Keratinocyte (primary cell): ENCODE measurements around the gene GALNT9. TPM values are rescaled to one million over a fixed set of nuclear protein-coding genes. Genes with fewer than 3 reads are reported as not detected.

Experiments
- DNase-seq: peaks from one replicate; pipeline ENCODE4 v3.0.0-alpha.2; 2011; ENCODE audit warnings: low read depth, missing footprints, low spot score
- FAIRE-seq: peaks from 2 replicates; lab custom pipeline; 2011; peaks lifted over from hg19 to GRCh38; lab: Jason Lieb, UNC
- H2AFZ ChIP-seq: 2 replicates; pipeline ENCODE4 v1.6.0; 2012; ENCODE audit warnings: low read length, control low read depth, inconsistent platforms; ENCODE audit not compliant: control insufficient read depth
- H3K27ac ChIP-seq: 2 replicates; pipeline ENCODE4 v1.5.1; 2011; ENCODE audit warnings: low read length; ENCODE audit not compliant: control insufficient read depth, insufficient read depth
- H3K27me3 ChIP-seq: 3 replicates; pipeline ENCODE4 v1.6.0; 2011; ENCODE audit warnings: low read length; ENCODE audit not compliant: control insufficient read depth, insufficient read depth; ENCODE audit errors: extremely low read depth
- H3K36me3 ChIP-seq, 2 experiments: 2 replicates in 1 of 2; 3 replicates in 1 of 2; pipeline ENCODE4 v1.5.1; 2011; ENCODE audit warnings: low read length in 2 of 2, mild to moderate bottlenecking in 1 of 2; ENCODE audit not compliant: control insufficient read depth in 2 of 2, insufficient read depth in 2 of 2; ENCODE audit errors: extremely low read depth in 1 of 2
- H3K4me1 ChIP-seq: 3 replicates; pipeline ENCODE4 v1.5.1; 2011; ENCODE audit warnings: low read length; ENCODE audit not compliant: control insufficient read depth, insufficient read depth; ENCODE audit errors: extremely low read depth
- H3K4me2 ChIP-seq: 3 replicates; pipeline ENCODE4 v1.6.0; 2011; ENCODE audit warnings: low read depth, low read length; ENCODE audit not compliant: control insufficient read depth, insufficient read depth; ENCODE audit errors: extremely low read depth
- H3K4me3 ChIP-seq, 3 experiments: fragments of 200-600 bp in 1 of 3; sonication (generic) in 1 of 3; 2 replicates in 2 of 3; 3 replicates in 1 of 3; pipeline ENCODE4 v1.5.1; 2011 to 2016; ENCODE audit warnings: low read length in 3 of 3, mild to moderate bottlenecking in 3 of 3, control low read depth in 2 of 3, inconsistent platforms in 1 of 3, low read depth in 1 of 3, mixed read lengths in 1 of 3, mixed run types in 1 of 3, moderate library complexity in 1 of 3; ENCODE audit not compliant: control insufficient read depth in 2 of 3, insufficient read depth in 2 of 3; ENCODE audit errors: extremely low read depth in 1 of 3
- H3K79me2 ChIP-seq: 2 replicates; pipeline ENCODE4 v1.6.0; 2012; ENCODE audit warnings: low read length; ENCODE audit not compliant: control insufficient read depth, insufficient read depth
- H3K9ac ChIP-seq: 3 replicates; pipeline ENCODE4 v1.6.0; 2011; ENCODE audit warnings: low read length; ENCODE audit not compliant: control insufficient read depth, insufficient read depth; ENCODE audit errors: extremely low read depth
- H3K9me1 ChIP-seq: 3 replicates; pipeline ENCODE4 v1.6.0; 2011; ENCODE audit warnings: low read length; ENCODE audit not compliant: control insufficient read depth, insufficient read depth; ENCODE audit errors: extremely low read depth
- H3K9me3 ChIP-seq: 2 replicates; pipeline ENCODE4 v1.5.1; 2012; ENCODE audit warnings: low read depth, low read length; ENCODE audit not compliant: control insufficient read depth
- H4K20me1 ChIP-seq: 3 replicates; pipeline ENCODE4 v1.6.0; 2011; ENCODE audit warnings: low read length; ENCODE audit not compliant: control insufficient read depth, insufficient read depth; ENCODE audit errors: extremely low read depth
- EZH2 ChIP-seq: IDR thresholded peaks from one replicate; pipeline ENCODE4 v1.6.1; 2012; ENCODE audit warnings: inconsistent platforms, mild to moderate bottlenecking, low read length, moderate library complexity
- dilution Hi-C: fragments of 300-500 bp; cut with MboI; formaldehyde crosslinking; loops from one replicate; pipeline ENCODE4 v1.7.0; 2020; ENCODE audit warnings: low sequenced_read_pairs; ENCODE audit not compliant: extremely low pct_ligation_motif_present
- polyA plus RNA-seq, 5 experiments: library from polyadenylated mRNA; depleted of rRNA in 3 of 5; stranded (reverse) in 3 of 5; stranded (forward) in 1 of 5; unstranded in 1 of 5; fragments of >200 nt; gene quantifications; 1 replicate in 1 of 5; 2 replicates in 3 of 5; 3 replicates in 1 of 5; pipeline versions ENCODE4 v1.2.1 to v1.2.3, GENCODE V29; 2011 to 2012; ENCODE audit warnings: missing spikeins in 2 of 5, low read depth in 1 of 5, low replicate concordance in 1 of 5
- small RNA-seq, 3 experiments: library from RNA; depleted of rRNA; stranded (forward); fragments of <200 nt; gene quantifications; one replicate each; pipeline ENCODE3, GENCODE V24; 2012; ENCODE audit warnings: low read depth in 3 of 3, low replicate concordance in 1 of 3; ENCODE audit not compliant: insufficient read length in 3 of 3
- TF ChIP-seq, protein P1 (sequence below), 3 experiments: IDR thresholded peaks in 1 of 3; conservative IDR thresholded peaks in 1 of 3; optimal IDR thresholded peaks in 1 of 3; 2 replicates in 2 of 3; 3 replicates in 1 of 3; pipeline versions ENCODE3 to v1.5.1; 2011; ENCODE audit warnings: low read length in 3 of 3, mild to moderate bottlenecking in 3 of 3, moderate library complexity in 2 of 3, control low read depth in 1 of 3, inconsistent platforms in 1 of 3; ENCODE audit not compliant: insufficient read depth in 2 of 3; ENCODE audit errors: extremely low read depth in 1 of 3

GALNT9 gene
- polyA plus RNA-seq, 1 donor (not counting 4 experiments of a cell fraction or from before 2014, with no cell fraction given): not detected

DNA sequence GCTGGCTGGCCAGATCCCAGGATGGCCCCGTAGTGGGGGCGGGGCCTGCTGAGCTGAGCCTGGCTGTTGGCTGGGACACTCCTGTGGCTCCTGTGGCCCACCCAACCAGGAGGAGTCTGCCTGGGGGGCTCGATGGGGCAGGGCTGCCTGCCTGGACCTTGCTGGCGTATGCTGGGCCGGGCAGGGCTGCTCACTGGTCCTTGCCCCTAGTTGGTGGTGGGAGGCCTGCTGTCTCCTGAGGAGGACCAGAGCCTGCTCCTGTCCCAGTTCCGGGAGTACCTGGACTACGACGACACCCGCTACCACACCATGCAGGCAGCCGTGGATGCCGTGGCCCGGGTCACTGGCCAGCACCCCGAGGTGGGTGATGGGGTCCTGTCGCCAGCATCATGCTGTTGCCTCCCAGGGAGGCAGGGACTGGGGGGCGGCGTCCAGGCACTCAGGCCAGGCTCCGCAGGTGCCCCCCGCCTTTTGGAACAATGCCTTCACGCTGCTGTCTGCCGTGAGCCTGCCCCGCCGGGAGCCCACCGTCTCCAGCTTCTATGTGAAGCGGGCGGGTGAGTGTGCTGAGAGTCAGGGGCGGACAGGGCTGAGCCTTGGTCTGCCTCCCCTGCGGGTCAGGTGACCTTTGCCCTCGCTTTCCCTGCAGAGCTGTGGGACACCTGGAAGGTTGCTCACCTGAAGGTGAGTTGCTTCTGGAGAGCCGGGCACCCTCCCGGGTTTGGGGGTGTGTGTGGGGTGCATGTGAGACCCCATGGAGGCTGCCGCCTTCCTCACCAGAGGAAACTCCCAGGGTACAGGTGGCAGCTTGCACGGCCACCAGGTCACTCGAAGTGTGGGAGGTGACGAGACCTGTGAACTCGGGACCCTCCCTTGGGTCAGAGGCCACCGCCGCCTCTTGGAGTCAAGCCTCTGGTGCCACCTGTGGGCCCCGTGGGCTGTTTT, 181.7 kb downstream of the GALNT9 start:
- Histone ChIP-seq H3K9ac (no peak overlapping the region), H3K36me3 (peaks cover 0 to 3% of the 10 kb centered on the region in 2 experiments), H3K4me3 (no peak overlapping the region), H3K9me3 (no peaks in the 10 kb centered on the region), H3K9me1 (no peaks in the 10 kb centered on the region), H2AFZ (no peak overlapping the region), H3K27me3 (no peaks in the 10 kb centered on the region), H3K4me2 (no peak overlapping the region), H3K27ac (no peak overlapping the region), H4K20me1 (no peaks in the 10 kb centered on the region), H3K79me2 (peaks cover 34% of the 10 kb centered on the region), H3K4me1 (peaks cover 14% of the 10 kb centered on the region)
- no peak for FAIRE-seq
- no peak for TF ChIP-seq EZH2
- TF ChIP-seq, protein P1, sequence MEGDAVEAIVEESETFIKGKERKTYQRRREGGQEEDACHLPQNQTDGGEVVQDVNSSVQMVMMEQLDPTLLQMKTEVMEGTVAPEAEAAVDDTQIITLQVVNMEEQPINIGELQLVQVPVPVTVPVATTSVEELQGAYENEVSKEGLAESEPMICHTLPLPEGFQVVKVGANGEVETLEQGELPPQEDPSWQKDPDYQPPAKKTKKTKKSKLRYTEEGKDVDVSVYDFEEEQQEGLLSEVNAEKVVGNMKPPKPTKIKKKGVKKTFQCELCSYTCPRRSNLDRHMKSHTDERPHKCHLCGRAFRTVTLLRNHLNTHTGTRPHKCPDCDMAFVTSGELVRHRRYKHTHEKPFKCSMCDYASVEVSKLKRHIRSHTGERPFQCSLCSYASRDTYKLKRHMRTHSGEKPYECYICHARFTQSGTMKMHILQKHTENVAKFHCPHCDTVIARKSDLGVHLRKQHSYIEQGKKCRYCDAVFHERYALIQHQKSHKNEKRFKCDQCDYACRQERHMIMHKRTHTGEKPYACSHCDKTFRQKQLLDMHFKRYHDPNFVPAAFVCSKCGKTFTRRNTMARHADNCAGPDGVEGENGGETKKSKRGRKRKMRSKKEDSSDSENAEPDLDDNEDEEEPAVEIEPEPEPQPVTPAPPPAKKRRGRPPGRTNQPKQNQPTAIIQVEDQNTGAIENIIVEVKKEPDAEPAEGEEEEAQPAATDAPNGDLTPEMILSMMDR (optimal IDR thresholded peaks at IDR 0.05 in 1 of 3, IDR thresholded peaks at IDR 0.05 in 1 of 3, conservative IDR thresholded peaks at IDR 0.05 in 1 of 3; ENCODE audit: extremely low read depth in 1 of 3, insufficient read depth in 2 of 3, low read length in 3 of 3): no peak
- dilution Hi-C loops: no loop called here
- no peak for DNase-seq

DNA sequence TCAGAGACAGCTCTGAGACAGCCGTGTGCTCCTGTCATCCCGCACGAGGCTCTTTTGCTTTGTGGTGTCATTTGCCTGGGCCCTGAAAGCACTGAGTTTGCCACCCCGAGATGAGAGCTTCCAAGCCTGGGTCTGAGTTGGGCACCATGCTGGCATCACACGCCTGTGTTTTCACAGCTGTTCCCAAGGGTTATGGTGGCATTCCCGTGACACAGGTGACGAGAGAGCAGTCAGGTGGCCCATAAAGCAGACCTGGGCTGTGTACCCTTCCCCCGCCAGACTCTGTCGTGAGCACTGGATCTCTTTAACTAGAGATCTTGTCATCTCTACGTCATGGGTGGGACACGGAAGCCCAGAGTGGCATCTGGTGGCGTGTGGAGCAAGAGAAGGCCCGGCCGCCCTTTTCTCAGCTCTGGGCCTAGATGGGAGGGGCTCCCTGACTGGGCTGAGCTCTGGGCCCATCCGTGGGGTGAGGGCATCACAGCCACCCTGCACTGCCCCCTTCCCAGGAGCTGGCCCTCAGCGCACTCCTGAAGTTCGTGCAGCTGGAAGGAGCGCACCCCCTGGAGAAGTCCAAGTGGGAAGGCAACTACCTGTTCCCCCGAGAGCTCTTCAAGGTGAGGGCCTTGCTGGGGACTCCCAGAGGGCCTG, 182.5 kb downstream of the GALNT9 start:
- no peak for DNase-seq
- Histone ChIP-seq H3K9me3 (no peaks in the 10 kb centered on the region), H3K9ac (no peak overlapping the region), H3K27me3 (no peaks in the 10 kb centered on the region), H3K27ac (no peak overlapping the region), H3K79me2 (peaks cover 42% of the 10 kb centered on the region), H3K4me3 (no peak overlapping the region), H2AFZ (no peak overlapping the region), H3K36me3 (peaks cover 5% of the 10 kb centered on the region in 2 experiments), H4K20me1 (no peaks in the 10 kb centered on the region), H3K4me1 (peaks cover 16% of the 10 kb centered on the region), H3K4me2 (no peak overlapping the region), H3K9me1 (no peaks in the 10 kb centered on the region)
- FAIRE-seq: no peak
- TF ChIP-seq, protein P1 (optimal IDR thresholded peaks at IDR 0.05 in 1 of 3, IDR thresholded peaks at IDR 0.05 in 1 of 3, conservative IDR thresholded peaks at IDR 0.05 in 1 of 3; ENCODE audit: extremely low read depth in 1 of 3, insufficient read depth in 2 of 3, low read length in 3 of 3): no peak
- no peak for TF ChIP-seq EZH2
- dilution Hi-C loops: no loop called here

Small RNA genes within 50 kb of the gene (small RNA-seq; reads per million reads assigned to genes)
- gene AC138466.3: 0 reads per million in 3 experiments

Other genes starting within 250 kb of the GALNT9 start
- gene DDX51, start 185.3 kb downstream of the GALNT9 start, polyA plus RNA-seq: 7.4 to 11.6 TPM (median 10.1 TPM) in 3 replicates
- gene NOC4L, start 185.1 kb downstream of the GALNT9 start, polyA plus RNA-seq: 3.7 to 7.4 TPM (median 3.8 TPM) in 3 replicates
- 0.89 to 3.7 TPM (median 2.2 TPM) in 3 replicates for gene FBRSL1, start 160.6 kb upstream of the GALNT9 start, polyA plus RNA-seq